SU-DHL-6 (cell line): ENCODE measurements around the gene RGS6.

Experiments used
- H2AFZ ChIP-seq: fragments of 200-600 bp; sonication (generic); 2 replicates; pipeline ENCODE4 v1.6.1; 2014; ENCODE audit warnings: low read depth, mild to moderate bottlenecking, moderate library complexity, mixed read lengths, antibody characterized with exemption, low read length; ENCODE audit not compliant: severe bottlenecking
- H3F3A ChIP-seq: fragments of 200-600 bp; shearing (Covaris generic); 2 replicates; pipeline ENCODE4 v1.6.0; 2016; ENCODE audit warnings: antibody characterized with exemption, mild to moderate bottlenecking; ENCODE audit not compliant: insufficient read depth
- H3K27ac ChIP-seq: fragments of 200-600 bp; sonication (generic); 2 replicates; pipeline ENCODE4 v1.5.1; 2016; ENCODE audit warnings: low read depth, mild to moderate bottlenecking, low read length, moderate library complexity, mixed read lengths
- H3K27me3 ChIP-seq: fragments of 200-600 bp; sonication (generic), shearing (Covaris generic); 2 replicates; pipeline ENCODE4 v1.6.0; 2014; ENCODE audit warnings: mild to moderate bottlenecking, low read length
- H3K36me3 ChIP-seq: fragments of 200-600 bp; sonication (generic); 2 replicates; pipeline ENCODE4 v1.6.1; 2014; ENCODE audit warnings: mild to moderate bottlenecking, low read length, mixed read lengths
- H3K4me2 ChIP-seq: fragments of 300-600, 200-600 bp; shearing (Covaris generic), sonication (generic); 2 replicates; pipeline ENCODE4 v1.6.0; 2014; ENCODE audit warnings: low read length, low read depth, mild to moderate bottlenecking; ENCODE audit not compliant: poor library complexity, severe bottlenecking
- H3K4me3 ChIP-seq: fragments of 200-600 bp; sonication (generic); 2 replicates; pipeline ENCODE4 v1.5.1; 2014; ENCODE audit warnings: antibody characterized with exemption, low read length, mild to moderate bottlenecking, mixed read lengths; ENCODE audit not compliant: insufficient read depth, poor library complexity, severe bottlenecking
- H3K79me2 ChIP-seq: fragments of 200-600 bp; sonication (generic); 2 replicates; pipeline ENCODE4 v1.6.1; 2014; ENCODE audit warnings: mild to moderate bottlenecking, low read length, moderate library complexity; ENCODE audit not compliant: insufficient read depth
- H3K9ac ChIP-seq: fragments of 200-600 bp; sonication (generic); 2 replicates; pipeline ENCODE4 v1.7.0; 2014; ENCODE audit warnings: mild to moderate bottlenecking, low read length
- H3K9me2 ChIP-seq: fragments of 200-600 bp; sonication (generic); replicated peaks from 2 replicates; pipeline ENCODE4 v1.6.1; 2014; ENCODE audit warnings: low read length; ENCODE audit not compliant: insufficient read depth
- H3K9me3 ChIP-seq: fragments of 200-600 bp; sonication (generic); 2 replicates; pipeline ENCODE4 v1.6.1; 2014; ENCODE audit warnings: low read length, mixed read lengths; ENCODE audit not compliant: insufficient read depth
- H4K20me1 ChIP-seq: fragments of 200-600 bp; sonication (generic); 2 replicates; pipeline ENCODE4 v1.6.1; 2014; ENCODE audit warnings: low read depth, mild to moderate bottlenecking, antibody characterized with exemption, low read length, moderate library complexity, mixed read lengths
- CTCF ChIP-seq: fragments of 200-600 bp; sonication (generic); IDR thresholded peaks from one replicate; pipeline ENCODE4 v1.5.1; 2017; ENCODE audit warnings: antibody characterized with exemption, mild to moderate bottlenecking, low read length, moderate library complexity; ENCODE audit not compliant: insufficient read depth, poor library complexity, severe bottlenecking
- EZH2phosphoT487 ChIP-seq: fragments of 200-600 bp; sonication (generic), shearing (Covaris generic); conservative IDR thresholded peaks from 2 replicates; pipeline ENCODE4 v1.6.1; 2018; ENCODE audit warnings: mild to moderate bottlenecking, antibody characterized with exemption, low read length, moderate library complexity, mixed read lengths

The RGS6 gene

GRCh38 chr14:72262771-72263170 is 330.5 kb downstream of the RGS6 start:
- Histone ChIP-seq H4K20me1 (no peaks in the 10 kb centered on the region), H3K36me3 (no peaks in the 10 kb centered on the region), H3K4me2 (no peak overlapping the region), H3K4me3 (no peak overlapping the region), H3K9me2 (no peaks in the 10 kb centered on the region), H3K9me3 (no peaks in the 10 kb centered on the region), H3K9ac (no peak overlapping the region), H2AFZ (no peak overlapping the region), H3K79me2 (no peaks in the 10 kb centered on the region), H3F3A (no peaks in the 10 kb centered on the region), H3K27ac (no peak overlapping the region), H3K27me3 (no peaks in the 10 kb centered on the region)
- TF ChIP-seq CTCF (no peak), EZH2phosphoT487 (no peak)

- H3F3A ChIP-seq = no peaks in the 10 kb centered on the region
- no peaks in the 10 kb centered on the region for H3K9me3 ChIP-seq
- no peaks in the 10 kb centered on the region for H3K36me3 ChIP-seq
- TF ChIP-seq EZH2phosphoT487 (no peak), CTCF (no peak)
- H3K9me2 ChIP-seq = no peaks in the 10 kb centered on the region
- H3K4me3 ChIP-seq = no peak overlapping the region
- no peaks in the 10 kb centered on the region for H3K27me3 ChIP-seq
- H3K4me2 ChIP-seq = no peak overlapping the region
- no peaks in the 10 kb centered on the region for H3K79me2 ChIP-seq
- no peak overlapping the region for H3K9ac ChIP-seq
- H4K20me1 ChIP-seq = no peaks in the 10 kb centered on the region
- H2AFZ ChIP-seq = no peak overlapping the region
- H3K27ac ChIP-seq = no peak overlapping the region
Observed at GRCh38 chr14:72264716-72265115, 332.5 kb downstream of the RGS6 start.

GRCh38 chr14:72270147-72270727 is 338.0 kb downstream of the RGS6 start:
- TF ChIP-seq EZH2phosphoT487 (no peak), CTCF (no peak)

GRCh38 chr14:72270749-72271148 is 338.5 kb downstream of the RGS6 start:
- H3K79me2 ChIP-seq = no peaks in the 10 kb centered on the region
- no peaks in the 10 kb centered on the region for H3K9me3 ChIP-seq
- H4K20me1 ChIP-seq = no peaks in the 10 kb centered on the region
- H3K9ac ChIP-seq = no peak overlapping the region
- no peaks in the 10 kb centered on the region for H3K9me2 ChIP-seq
- no peak overlapping the region for H3K27ac ChIP-seq
- TF ChIP-seq EZH2phosphoT487 (no peak), CTCF (no peak)
- no peaks in the 10 kb centered on the region for H3K36me3 ChIP-seq
- H2AFZ ChIP-seq = no peak overlapping the region
- no peaks in the 10 kb centered on the region for H3F3A ChIP-seq
- H3K4me2 ChIP-seq = no peak overlapping the region
- no peak overlapping the region for H3K4me3 ChIP-seq
- H3K27me3 ChIP-seq = no peaks in the 10 kb centered on the region

More at GRCh38 chr14:72270147-72270727, 338.0 kb downstream of the RGS6 start:
- H4K20me1 ChIP-seq = no peaks in the 10 kb centered on the region
- H3F3A ChIP-seq = no peaks in the 10 kb centered on the region
- H3K4me2 ChIP-seq = no peak overlapping the region
- no peaks in the 10 kb centered on the region for H3K9me2 ChIP-seq
- no peaks in the 10 kb centered on the region for H3K27me3 ChIP-seq
- no peak overlapping the region for H2AFZ ChIP-seq
- no peak overlapping the region for H3K27ac ChIP-seq
- H3K9ac ChIP-seq = no peak overlapping the region
- H3K9me3 ChIP-seq = no peaks in the 10 kb centered on the region
- H3K79me2 ChIP-seq = no peaks in the 10 kb centered on the region
- no peaks in the 10 kb centered on the region for H3K36me3 ChIP-seq
- no peak overlapping the region for H3K4me3 ChIP-seq
